ENCODE results near the gene PTGR3.

Gene PTGR3

GRCh38 chr18:75213611-75214331, 4.8 kb upstream of the PTGR3 start:
- DNase-seq = peak; percentile 72

- no peak for DNase-seq
These were observed 3.8 kb upstream of the PTGR3 start for GRCh38 chr18:75212751-75213090.

DNA sequence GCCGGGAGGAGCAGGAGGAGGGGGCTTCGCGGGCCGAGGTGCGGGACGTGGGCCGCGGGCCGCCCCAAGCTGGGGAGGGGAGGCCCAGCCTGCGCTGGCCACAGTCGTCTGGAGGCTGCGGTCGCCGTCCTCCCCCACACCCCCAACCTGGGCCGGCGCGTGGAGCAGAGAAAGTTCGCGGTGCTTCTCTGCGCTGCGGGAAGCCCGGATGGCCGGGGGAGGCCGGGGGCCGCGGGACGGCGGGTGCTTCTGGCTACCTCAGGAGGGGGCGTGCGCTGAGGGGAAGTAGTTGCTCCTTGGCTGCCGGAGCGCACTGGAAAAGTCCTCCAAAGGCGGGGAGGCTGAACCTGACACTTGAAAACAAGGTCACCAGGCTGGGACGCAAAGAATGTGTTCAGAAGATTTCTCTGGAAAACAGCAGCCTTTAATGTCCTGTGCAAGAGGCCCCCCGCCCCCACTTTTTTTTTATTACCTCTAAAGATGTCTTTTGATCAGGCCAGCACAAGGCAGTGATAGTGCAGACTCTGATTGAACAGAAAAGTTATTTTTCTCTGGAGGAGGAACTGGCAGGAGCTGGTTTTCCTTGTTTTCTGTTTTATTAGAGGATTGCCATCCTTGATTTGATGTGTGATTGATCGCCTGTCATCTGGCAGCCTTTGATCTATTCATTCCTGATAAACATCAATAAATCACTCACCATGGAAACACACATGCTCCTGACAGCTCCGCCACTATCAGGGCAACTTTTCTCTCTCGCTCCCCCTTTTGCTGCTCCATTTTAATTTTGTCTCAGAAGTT, 3.2 kb upstream of the PTGR3 start:
- no peak for DNase-seq

GRCh38 chr18:75211626-75211952, 2.6 kb upstream of the PTGR3 start:
- no peak for DNase-seq

GRCh38 chr18:75211002-75211621, 2.2 kb upstream of the PTGR3 start:
- DNase-seq = no peak

- DNase-seq = peak; percentile 88
These were observed 1.5 kb upstream of the PTGR3 start, which contains the start of gene TSHZ1 for GRCh38 chr18:75210274-75211001. TSHZ1 (plus strand) TSS chr18:75210797; CDS start chr18:75211877, 1,080 bp downstream.

DNA sequence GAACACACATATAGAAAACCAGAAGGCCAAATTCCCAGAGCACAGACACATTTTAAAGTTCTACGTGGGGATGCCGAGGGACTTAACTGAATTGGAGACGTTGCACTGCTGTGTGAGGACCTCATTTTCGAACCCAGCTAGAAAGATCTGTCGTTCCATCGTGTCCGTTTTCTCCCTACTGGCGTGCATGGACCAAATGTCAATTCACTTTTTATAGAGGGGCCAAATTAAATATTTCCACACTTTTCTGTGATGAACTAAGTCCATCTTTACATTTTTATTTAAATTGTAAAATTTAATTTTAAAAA, 966 bp upstream of the PTGR3 start:
- peak; percentile 49 for DNase-seq

- no peak for DNase-seq
These were observed 157 bp downstream of the PTGR3 start for GRCh38 chr18:75208836-75209128.

DNA sequence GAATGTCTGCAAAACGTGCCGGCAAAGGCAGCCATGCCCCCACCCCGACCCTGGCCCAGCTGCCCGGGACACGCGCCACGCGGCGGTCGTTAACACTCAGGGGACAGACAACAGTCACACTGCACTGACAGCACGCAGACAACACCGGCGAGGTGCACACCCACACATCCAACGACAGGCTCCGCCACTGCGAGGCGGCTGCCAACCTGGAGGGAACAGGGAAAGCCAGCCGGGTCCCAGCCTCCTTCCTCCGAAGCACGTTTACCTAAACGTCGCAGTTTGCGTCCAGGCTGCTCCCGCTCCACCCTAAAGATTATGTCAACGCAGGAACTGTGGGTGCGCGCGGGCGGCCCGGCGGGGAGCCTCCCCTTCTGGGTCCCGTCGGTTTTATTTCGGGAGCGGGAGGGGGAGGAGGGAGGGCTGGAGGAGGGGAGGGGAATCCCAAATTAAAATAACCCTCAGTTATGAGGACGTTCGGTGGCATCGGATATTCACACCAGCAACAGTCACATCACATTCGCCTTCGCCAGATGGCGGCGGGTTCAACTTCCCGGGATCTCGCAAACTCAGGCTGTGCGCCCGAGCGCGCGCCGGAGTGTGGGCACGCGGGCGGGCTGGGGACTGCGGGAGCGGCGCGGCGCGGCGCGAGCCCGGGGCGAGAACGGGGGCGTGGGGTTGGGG, 644 bp downstream of the PTGR3 start:
- DNase-seq = peak; percentile 59

GRCh38 chr18:75207310-75208154, 1.4 kb downstream of the PTGR3 start:
- no peak for DNase-seq

- no peak for DNase-seq
These were observed 2.3 kb downstream of the PTGR3 start for GRCh38 chr18:75206452-75207309.

DNA sequence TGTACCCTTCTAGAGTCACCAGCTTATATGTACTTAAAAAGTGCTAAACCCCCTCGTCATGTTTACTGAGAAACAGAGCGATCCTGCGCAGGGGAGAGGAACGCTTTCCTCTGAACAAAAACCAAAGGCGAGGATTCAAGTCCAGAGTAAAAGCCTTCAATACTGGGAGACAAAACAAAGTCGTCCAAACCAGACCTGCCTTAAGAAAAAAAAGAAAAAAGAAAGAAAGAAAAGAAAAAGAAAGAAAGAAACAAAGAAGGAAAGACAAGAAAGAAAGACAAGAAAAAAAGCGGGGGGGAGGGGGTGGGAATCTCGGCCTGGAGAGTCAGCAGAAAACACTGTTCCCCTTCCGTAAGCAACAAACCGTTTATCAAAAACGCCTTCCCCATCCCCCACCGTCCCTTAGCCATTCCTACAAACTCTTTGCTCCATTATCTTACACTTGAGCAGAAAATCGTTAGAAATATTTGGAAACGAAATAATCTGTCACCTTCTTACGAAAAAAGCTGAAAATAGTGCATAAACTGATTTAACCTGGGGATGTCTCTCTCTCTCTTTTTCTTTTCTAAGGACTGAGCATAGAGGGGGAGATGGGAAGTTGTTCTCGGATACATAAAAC, 3.3 kb downstream of the PTGR3 start:
- DNase-seq = no peak

DNA sequence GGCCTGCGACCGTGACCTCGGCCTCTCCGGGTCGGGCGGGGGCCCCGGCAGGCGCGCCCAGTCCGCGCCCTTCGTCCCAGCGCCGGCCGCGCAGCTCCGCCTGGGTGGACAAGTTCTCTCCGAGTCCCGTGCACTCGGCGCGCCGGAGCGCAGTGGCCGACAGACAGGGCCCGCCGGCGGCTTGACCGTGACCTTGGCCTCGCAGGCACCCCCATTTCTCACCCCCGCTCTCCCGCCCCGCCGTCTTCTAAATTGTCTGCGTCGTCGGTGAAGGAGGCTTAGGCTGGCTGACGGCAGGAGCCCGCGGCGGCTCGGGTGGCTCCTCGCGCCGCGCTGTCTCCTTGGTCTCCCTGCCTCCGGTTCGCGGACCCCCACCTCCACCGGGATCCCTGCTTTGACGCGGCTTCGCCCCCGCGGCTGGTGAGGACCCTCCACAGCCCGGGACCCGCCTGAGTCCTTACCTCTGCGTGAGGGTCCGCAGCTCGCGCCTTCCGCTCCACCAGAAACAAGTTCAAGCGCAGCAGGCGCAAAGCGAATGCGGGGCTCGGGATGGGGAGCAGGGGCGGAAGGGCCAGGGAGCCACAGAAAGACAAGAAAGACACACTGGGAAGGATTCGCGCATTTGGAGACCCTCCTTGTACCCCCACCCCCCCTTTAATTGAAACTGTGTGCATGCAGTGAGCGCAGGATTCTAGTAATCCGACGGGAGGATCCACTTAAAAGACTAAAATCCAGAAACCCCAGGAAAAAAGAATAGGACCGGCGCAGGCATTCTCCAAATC, 4.0 kb downstream of the PTGR3 start:
- no peak for DNase-seq

GRCh38 chr18:75204269-75204731, 4.6 kb downstream of the PTGR3 start:
- no peak for DNase-seq

DNA sequence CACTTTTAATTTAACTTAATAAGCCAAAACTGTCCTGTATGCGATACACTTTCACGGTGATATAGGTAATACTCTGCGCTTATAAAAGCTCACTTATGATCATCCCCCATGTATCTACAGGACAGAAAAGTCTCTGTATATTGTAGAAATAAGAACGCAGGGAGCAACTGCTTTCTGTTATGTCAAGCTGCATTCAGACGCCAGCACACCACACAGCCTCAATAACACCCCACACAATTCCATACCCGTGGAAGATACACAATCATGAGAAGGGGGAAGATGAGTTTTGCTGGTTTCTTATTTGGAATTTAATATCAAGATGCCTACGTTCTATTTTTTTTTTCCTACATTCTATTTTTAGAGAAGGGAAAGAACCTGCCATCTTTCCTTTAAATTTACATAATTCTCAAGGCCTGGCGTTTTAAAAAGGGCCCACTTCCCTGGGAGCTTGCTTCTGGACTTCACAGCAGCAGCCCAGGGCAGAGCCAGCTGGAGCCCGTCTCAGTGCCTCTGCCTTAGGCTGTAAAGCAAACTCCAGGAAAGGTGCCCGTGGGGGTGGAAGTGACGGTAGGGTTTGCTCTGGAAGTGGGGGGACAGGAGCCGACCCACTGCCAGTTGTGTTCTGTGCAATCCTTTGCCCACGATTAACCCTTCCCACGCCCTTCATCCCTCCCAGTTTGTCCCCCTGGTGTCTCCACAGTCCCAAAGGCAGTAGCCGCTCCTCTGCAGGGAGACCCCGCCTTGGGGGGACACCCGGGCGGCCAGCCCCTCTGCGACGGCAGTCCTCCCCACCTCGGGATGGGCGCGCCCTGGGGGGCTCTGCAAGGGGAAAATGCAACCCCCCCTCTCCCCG, 5.3 kb downstream of the PTGR3 start:
- no peak for DNase-seq

GRCh38 chr18:75202696-75203365, 6.1 kb downstream of the PTGR3 start:
- DNase-seq = no peak

DNA sequence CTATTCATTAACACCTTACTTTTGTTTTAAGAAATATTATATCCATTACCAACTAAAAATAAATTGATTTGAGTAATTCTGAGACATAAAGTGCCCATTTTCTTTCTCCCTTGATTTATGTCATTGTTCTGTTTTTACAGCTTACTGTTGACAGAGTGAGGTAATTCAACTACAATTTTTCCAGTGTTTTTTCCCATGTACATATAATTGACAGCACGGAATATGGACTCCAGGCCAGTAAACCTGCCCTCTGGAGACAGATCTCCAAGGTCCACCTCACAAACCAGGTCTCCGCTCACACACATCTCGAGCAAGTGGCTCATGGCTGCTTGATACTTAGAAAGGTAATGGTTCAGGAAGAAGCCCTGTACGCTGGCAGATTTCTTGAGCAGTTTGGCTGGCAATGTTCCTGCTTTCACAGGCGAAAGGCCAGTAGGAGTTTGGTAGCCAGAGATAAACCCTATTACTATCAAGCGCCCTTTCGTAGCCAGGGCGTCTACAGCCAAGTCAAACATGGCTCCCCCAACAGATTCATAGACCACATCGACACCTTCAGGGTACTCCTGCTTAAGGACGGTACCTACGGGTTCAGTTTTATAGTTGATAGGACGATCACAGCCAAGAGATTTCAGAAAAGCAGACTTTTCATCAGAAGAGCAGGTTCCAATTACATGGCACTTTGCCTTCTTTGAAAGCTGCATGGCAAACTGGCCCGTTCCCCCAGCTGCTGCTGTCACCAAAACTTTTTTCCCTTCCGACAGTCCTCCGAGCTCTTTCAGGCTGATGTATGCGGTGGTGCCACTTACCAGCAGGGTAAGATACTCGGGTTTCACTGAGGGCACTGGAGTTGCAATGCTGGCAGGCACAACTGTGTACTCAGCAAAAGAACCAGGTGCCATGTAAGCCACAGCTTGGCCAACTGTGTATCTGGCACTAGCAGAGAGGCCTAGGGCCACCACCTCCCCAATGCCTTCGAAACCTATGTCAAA, 7.4 kb downstream of the PTGR3 start:
- no peak for DNase-seq

Measured in fibroblast of skin of right quadriceps (primary cell).